PC-9 (cell line): ENCODE results near the gene DOCK6. TPM values are rescaled to one million over a fixed set of nuclear protein-coding genes. Genes with fewer than 3 reads are reported as not detected.

Source experiments
- BruUV-seq: library from RNA; stranded (reverse); fragments of 400-500 nt; replicated peaks from 2 replicates; lab custom pipeline; 2021; lab: Mats Ljungman, UMichigan
- CTCF ChIA-PET: fragments of 300-600 bp; sonication (Branson Sonifier 250); formaldehyde crosslinking; loops from one replicate; lab custom pipeline; 2022; ENCODE audit warnings: antibody characterized with exemption; lab: Charles Lee
- POLR2A ChIA-PET: fragments of 300-600 bp; sonication (Branson Sonifier 250); formaldehyde crosslinking; loops from one replicate; lab custom pipeline; 2022; ENCODE audit warnings: antibody characterized with exemption; ENCODE audit not compliant: unreplicated experiment; lab: Charles Lee
- DNase-seq, 2 experiments: peaks; one replicate each; pipeline versions ENCODE4 v3.0.0 to v3.0.0-alpha.2; 2015 to 2022; ENCODE audit warnings: mixed read lengths in 1 of 2
- H2AFZ ChIP-seq: fragments of 200-600 bp; sonication (generic); 2 replicates; pipeline ENCODE4 v1.8.1; 2017; ENCODE audit warnings: antibody characterized with exemption
- H3F3A ChIP-seq: fragments of 200-600 bp; sonication (generic); 2 replicates; pipeline ENCODE4 v1.8.1; 2017; ENCODE audit warnings: antibody characterized with exemption, mild to moderate bottlenecking, low read depth; ENCODE audit not compliant: insufficient read depth
- H3K27ac ChIP-seq: fragments of 200-600 bp; sonication (generic); 2 replicates; pipeline ENCODE4 v1.6.1; 2016; ENCODE audit warnings: mixed run types
- H3K27me3 ChIP-seq: fragments of 200-600 bp; sonication (generic); 2 replicates; pipeline ENCODE4 v1.6.1; 2016; ENCODE audit warnings: low read depth, mixed run types; ENCODE audit not compliant: insufficient read depth
- H3K36me3 ChIP-seq: fragments of 200-600 bp; sonication (generic); 2 replicates; pipeline ENCODE4 v1.6.1; 2016; ENCODE audit warnings: low read depth, mixed run types
- H3K4me1 ChIP-seq: fragments of 200-600 bp; sonication (generic); replicated peaks from 2 replicates; pipeline ENCODE4 v1.6.1; 2016; ENCODE audit warnings: mixed run types; ENCODE audit not compliant: insufficient read depth
- H3K4me2 ChIP-seq: fragments of 200-600 bp; sonication (generic); 2 replicates; pipeline ENCODE4 v1.6.1; 2017; ENCODE audit warnings: mixed run types
- H3K4me3 ChIP-seq: fragments of 200-600 bp; sonication (generic); 2 replicates; pipeline ENCODE4 v1.6.1; 2016; ENCODE audit warnings: mixed run types
- H3K79me2 ChIP-seq: fragments of 200-600 bp; sonication (generic); 2 replicates; pipeline ENCODE4 v1.6.1; 2017; ENCODE audit warnings: low read depth, mixed run types
- H3K9me2 ChIP-seq: fragments of 200-600 bp; sonication (generic); 2 replicates; pipeline ENCODE4 v1.8.1; 2017; ENCODE audit warnings: mild to moderate bottlenecking; ENCODE audit not compliant: insufficient read depth
- H3K9me3 ChIP-seq: fragments of 200-600 bp; sonication (generic); 2 replicates; pipeline ENCODE4 v1.8.1; 2016; ENCODE audit warnings: low read depth; ENCODE audit not compliant: insufficient read depth
- H4K20me1 ChIP-seq: fragments of 200-600 bp; sonication (generic); 2 replicates; pipeline ENCODE4 v1.8.1; 2017; ENCODE audit not compliant: insufficient read depth
- EZH2 ChIP-seq: fragments of 200-600 bp; sonication (generic); IDR thresholded peaks from 2 replicates; pipeline ENCODE4 v1.8.0; 2017; ENCODE audit warnings: antibody characterized with exemption, low read depth
- intact Hi-C: fragments of 100-400 bp; cut with micrococcal nuclease; formaldehyde crosslinking; loops from one replicate; pipeline ENCODE4 v1.10.0; 2022; ENCODE audit not compliant: unreplicated experiment
- total RNA-seq: library from RNA; stranded (reverse); gene quantifications from 2 replicates; pipeline ENCODE4 v1.2.3, GENCODE V29; 2021
- TF ChIP-seq, protein P1 (sequence below): fragments of 200-600 bp; sonication (generic); conservative IDR thresholded peaks from 2 replicates; pipeline ENCODE4 v1.6.1; 2017; ENCODE audit warnings: mixed run types, antibody characterized with exemption, mild to moderate bottlenecking, moderate library complexity

Gene DOCK6
- total RNA-seq, 1 experiment from 2014 or later, result 32.5 TPM

DNA sequence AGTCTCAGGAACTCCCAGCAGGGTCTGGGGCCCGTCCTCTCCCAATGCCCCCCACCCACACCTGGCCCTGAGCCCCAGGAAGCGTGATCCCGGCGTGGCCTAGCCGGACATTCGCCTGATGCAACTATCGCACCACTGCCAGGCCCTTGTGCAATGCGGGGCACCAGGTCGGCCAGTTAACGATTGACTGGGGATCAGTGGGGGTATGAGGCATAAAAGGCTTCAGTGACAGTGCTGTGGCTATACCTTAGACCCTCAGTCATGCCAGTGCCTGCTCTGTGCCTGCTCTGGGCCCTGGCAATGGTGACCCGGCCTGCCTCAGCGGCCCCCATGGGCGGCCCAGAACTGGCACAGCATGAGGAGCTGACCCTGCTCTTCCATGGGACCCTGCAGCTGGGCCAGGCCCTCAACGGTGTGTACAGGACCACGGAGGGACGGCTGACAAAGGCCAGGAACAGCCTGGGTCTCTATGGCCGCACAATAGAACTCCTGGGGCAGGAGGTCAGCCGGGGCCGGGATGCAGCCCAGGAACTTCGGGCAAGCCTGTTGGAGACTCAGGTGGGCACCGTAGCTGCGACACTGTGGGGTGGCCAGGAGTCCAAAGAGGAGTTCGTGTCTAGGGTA, 22.8 kb downstream of the DOCK6 start, which contains the start of gene ANGPTL8:
ANGPTL8 (plus strand) TSS at position 243 of the 624 bp plus-strand sequence; CDS start at position 262, 19 bp downstream.
- intact Hi-C loops, result no loop called here
- ChIA-PET POLR2A (no interaction called here), CTCF (no interaction called here)
- Histone ChIP-seq H3K9me2 (no peaks in the 10 kb centered on the region), H3K4me2 (no peak within 1 kb of the TSS), H3K36me3 (peaks cover 4% of the 10 kb centered on the region; the same call in 1 of the 2 replicates), H3K4me3 (no peak within 1 kb of the TSS), H3K4me1 (no peaks in the 10 kb centered on the region), H3K27me3 (no peaks in the 10 kb centered on the region), H3K27ac (no peak within 1 kb of the TSS), H3F3A (peaks cover under 1% of the 10 kb centered on the region; the same call in 1 of the 2 replicates), H4K20me1 (no peaks in the 10 kb centered on the region), H2AFZ (no peak within 1 kb of the TSS), H3K79me2 (no peaks in the 10 kb centered on the region), H3K9me3 (no peaks in the 10 kb centered on the region)
- BruUV-seq, result no TSS peak
- DNase-seq, result no peak
- TF ChIP-seq, protein P1, sequence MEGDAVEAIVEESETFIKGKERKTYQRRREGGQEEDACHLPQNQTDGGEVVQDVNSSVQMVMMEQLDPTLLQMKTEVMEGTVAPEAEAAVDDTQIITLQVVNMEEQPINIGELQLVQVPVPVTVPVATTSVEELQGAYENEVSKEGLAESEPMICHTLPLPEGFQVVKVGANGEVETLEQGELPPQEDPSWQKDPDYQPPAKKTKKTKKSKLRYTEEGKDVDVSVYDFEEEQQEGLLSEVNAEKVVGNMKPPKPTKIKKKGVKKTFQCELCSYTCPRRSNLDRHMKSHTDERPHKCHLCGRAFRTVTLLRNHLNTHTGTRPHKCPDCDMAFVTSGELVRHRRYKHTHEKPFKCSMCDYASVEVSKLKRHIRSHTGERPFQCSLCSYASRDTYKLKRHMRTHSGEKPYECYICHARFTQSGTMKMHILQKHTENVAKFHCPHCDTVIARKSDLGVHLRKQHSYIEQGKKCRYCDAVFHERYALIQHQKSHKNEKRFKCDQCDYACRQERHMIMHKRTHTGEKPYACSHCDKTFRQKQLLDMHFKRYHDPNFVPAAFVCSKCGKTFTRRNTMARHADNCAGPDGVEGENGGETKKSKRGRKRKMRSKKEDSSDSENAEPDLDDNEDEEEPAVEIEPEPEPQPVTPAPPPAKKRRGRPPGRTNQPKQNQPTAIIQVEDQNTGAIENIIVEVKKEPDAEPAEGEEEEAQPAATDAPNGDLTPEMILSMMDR, result no peak
- no peak for TF ChIP-seq EZH2

- DNase-seq, result no peak
- Histone ChIP-seq H3K27ac (no peak overlapping the region), H3F3A (no peaks in the 10 kb centered on the region; the same call in 1 of the 2 replicates), H3K4me1 (no peaks in the 10 kb centered on the region), H3K79me2 (no peaks in the 10 kb centered on the region), H2AFZ (no peak overlapping the region), H3K4me3 (no peak overlapping the region), H3K9me3 (no peaks in the 10 kb centered on the region), H3K36me3 (peaks cover 4% of the 10 kb centered on the region; the same call in 1 of the 2 replicates), H3K9me2 (no peaks in the 10 kb centered on the region), H3K4me2 (no peak overlapping the region), H3K27me3 (no peaks in the 10 kb centered on the region), H4K20me1 (no peaks in the 10 kb centered on the region)
- ChIA-PET CTCF (no interaction called here), POLR2A (no interaction called here)
- no peak for TF ChIP-seq EZH2
- TF ChIP-seq, protein P1, result no peak
- BruUV-seq, result no TSS peak
- intact Hi-C loops, result no loop called here
These were observed 23.4 kb downstream of the DOCK6 start for GRCh38 chr19:11238781-11239376.

DNA sequence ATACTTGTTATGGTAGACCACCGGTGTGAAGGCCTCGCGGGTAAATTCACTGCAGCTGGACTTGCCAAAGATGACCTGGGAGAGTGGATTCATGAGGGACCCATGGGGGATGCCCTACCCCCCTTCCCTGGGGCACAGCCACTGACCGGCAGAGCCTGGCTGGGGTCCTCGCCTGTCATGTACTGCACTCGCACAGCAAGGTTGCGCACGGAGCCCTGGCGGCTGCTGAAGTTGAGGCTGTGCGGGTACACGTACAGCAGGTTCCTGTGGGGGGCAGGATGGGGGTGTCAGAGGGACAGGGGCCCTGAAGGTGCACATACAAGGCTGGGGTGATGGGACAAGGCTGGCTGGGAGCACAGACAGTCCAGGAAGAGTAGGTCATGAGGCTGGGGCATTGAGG, 24.3 kb downstream of the DOCK6 start:
- no peaks in the 10 kb centered on the region for H3K9me2 ChIP-seq
- intact Hi-C loops, result no loop called here
- DNase-seq, result no peak
- BruUV-seq, result no TSS peak
- no peaks in the 10 kb centered on the region for H3K27me3 ChIP-seq
- H3F3A ChIP-seq, result no peaks in the 10 kb centered on the region; the same call in 1 of the 2 replicates
- H3K4me1 ChIP-seq, result no peaks in the 10 kb centered on the region
- POLR2A ChIA-PET, result no interaction called here
- no peak overlapping the region for H3K4me3 ChIP-seq
- H4K20me1 ChIP-seq, result no peaks in the 10 kb centered on the region
- no peak overlapping the region for H3K4me2 ChIP-seq
- H3K79me2 ChIP-seq, result no peaks in the 10 kb centered on the region
- H3K9me3 ChIP-seq, result no peaks in the 10 kb centered on the region
- no peak overlapping the region for H3K27ac ChIP-seq
- CTCF ChIA-PET, result no interaction called here
- no peak for TF ChIP-seq EZH2
- TF ChIP-seq, protein P1, result no peak
- no peak overlapping the region for H2AFZ ChIP-seq
- peaks cover 4% of the 10 kb centered on the region; the same call in 1 of the 2 replicates for H3K36me3 ChIP-seq
